ENCODE measurements around the gene TNFAIP8. TPM values are rescaled to one million over a fixed set of nuclear protein-coding genes. Genes with fewer than 3 reads are reported as not detected.

TNFAIP8 gene
- total RNA-seq, 2 donors from 2014 or later: 29.6 to 39.5 TPM

GRCh38 chr5:119355244-119355638, 578 bp upstream of the TNFAIP8 start:
- H3K4me3 ChIP-seq (ENCODE audit: low read length): peak overlapping the region; percentile 83
- Mint-ChIP-seq H3K27ac (no peak overlapping the region), H3K4me3 (peak overlapping the region; percentile 72), H3K4me1 (peaks cover 61% of the 10 kb centered on the region), H3K36me3 (ENCODE audit: low read depth) (no peaks in the 10 kb centered on the region), H3K27me3 (ENCODE audit: insufficient read depth) (peaks cover 16% of the 10 kb centered on the region), H3K9me3 (no peaks in the 10 kb centered on the region)
- WGBS, 2 experiments (ENCODE audit: insufficient coverage in 1 of 2, insufficient read length in 1 of 2): 44 to 48% methylated on average over 9 to 12 of the region's 12 CpGs
- TF ChIP-seq CTCF (conservative IDR thresholded peaks at IDR 0.05): no peak
- peaks cover 3% of the 10 kb centered on the region for H3K36me3 ChIP-seq (ENCODE audit: control insufficient read depth, insufficient read depth, low read length)
- peaks cover 13% of the 10 kb centered on the region for H3K4me1 ChIP-seq (ENCODE audit: control insufficient read depth, insufficient read depth, low read length)
- peak overlapping the region; percentile 8 for H3K9ac ChIP-seq (ENCODE audit: extremely low read depth, low read length, poor library complexity, severe bottlenecking)
- no peaks in the 10 kb centered on the region for H3K9me3 ChIP-seq (ENCODE audit: control insufficient read depth, low read length)
- H3K27ac ChIP-seq (ENCODE audit: low read depth, low read length): no peak overlapping the region
- peak; percentile 73 for DNase-seq
- no peaks in the 10 kb centered on the region for H3K27me3 ChIP-seq (ENCODE audit: control insufficient read depth, insufficient read depth, low read length, poor library complexity, severe bottlenecking)

- peak overlapping the region; percentile 83 for H3K4me3 ChIP-seq (ENCODE audit: low read length)
- whole genome bisulfite sequencing, 2 experiments (ENCODE audit: insufficient coverage in 1 of 2, insufficient read length in 1 of 2): 30 to 33% methylated on average over 2 to 4 of the region's 4 CpGs
- no peaks in the 10 kb centered on the region for H3K9me3 ChIP-seq (ENCODE audit: control insufficient read depth, low read length)
- H3K4me3 Mint-ChIP-seq: peak overlapping the region; percentile 72
- no peak overlapping the region for H3K27ac ChIP-seq (ENCODE audit: low read depth, low read length)
- H3K27me3 ChIP-seq (ENCODE audit: control insufficient read depth, insufficient read depth, low read length, poor library complexity, severe bottlenecking): no peaks in the 10 kb centered on the region
- H3K27ac Mint-ChIP-seq: peak overlapping the region; percentile 4
- TF ChIP-seq CTCF (conservative IDR thresholded peaks at IDR 0.05): no peak
- H3K36me3 ChIP-seq (ENCODE audit: control insufficient read depth, insufficient read depth, low read length): peaks cover 3% of the 10 kb centered on the region
- H3K9me3 Mint-ChIP-seq: no peaks in the 10 kb centered on the region
- no peaks in the 10 kb centered on the region for H3K36me3 Mint-ChIP-seq (ENCODE audit: low read depth)
- DNase-seq: no peak
- peaks cover 16% of the 10 kb centered on the region for H3K27me3 Mint-ChIP-seq (ENCODE audit: insufficient read depth)
- peaks cover 72% of the 10 kb centered on the region for H3K4me1 Mint-ChIP-seq
- H3K4me1 ChIP-seq (ENCODE audit: control insufficient read depth, insufficient read depth, low read length): peaks cover 14% of the 10 kb centered on the region
- H3K9ac ChIP-seq (ENCODE audit: extremely low read depth, low read length, poor library complexity, severe bottlenecking): peak overlapping the region; percentile 59
These were observed 881 bp downstream of the TNFAIP8 start for GRCh38 chr5:119356612-119357188.

GRCh38 chr5:119357270-119357669, 1.5 kb downstream of the TNFAIP8 start:
- no peak for TF ChIP-seq CTCF (conservative IDR thresholded peaks at IDR 0.05)
- Mint-ChIP-seq H3K27me3 (ENCODE audit: insufficient read depth) (peaks cover 16% of the 10 kb centered on the region), H3K27ac (no peak overlapping the region), H3K36me3 (ENCODE audit: low read depth) (peaks cover 4% of the 10 kb centered on the region), H3K9me3 (no peaks in the 10 kb centered on the region), H3K4me1 (peaks cover 74% of the 10 kb centered on the region), H3K4me3 (peak overlapping the region; percentile 72)
- WGBS, 2 experiments (ENCODE audit: insufficient coverage in 1 of 2, insufficient read length in 1 of 2): 75% methylated on average over 3 of the region's 3 CpGs; no CpG with 5 or more reads in 1 of the 2 experiments
- peaks cover 16% of the 10 kb centered on the region for H3K4me1 ChIP-seq (ENCODE audit: control insufficient read depth, insufficient read depth, low read length)
- no peaks in the 10 kb centered on the region for H3K9me3 ChIP-seq (ENCODE audit: control insufficient read depth, low read length)
- H3K9ac ChIP-seq (ENCODE audit: extremely low read depth, low read length, poor library complexity, severe bottlenecking): no peak overlapping the region
- H3K27ac ChIP-seq (ENCODE audit: low read depth, low read length): no peak overlapping the region
- H3K27me3 ChIP-seq (ENCODE audit: control insufficient read depth, insufficient read depth, low read length, poor library complexity, severe bottlenecking): no peaks in the 10 kb centered on the region
- DNase-seq: no peak
- peak overlapping the region; percentile 83 for H3K4me3 ChIP-seq (ENCODE audit: low read length)
- H3K36me3 ChIP-seq (ENCODE audit: control insufficient read depth, insufficient read depth, low read length): peaks cover 3% of the 10 kb centered on the region
